Stimulated activated effector memory CD8-positive, alpha-beta T cell treated with anti-CD3 and anti-CD28 coated beads, Interleukin-12 subunit alpha, Interleukin-12 subunit beta, amount 100 ng/mL, for 72 hours (primary cell): ENCODE results near the gene DISP3.

Experiments
- ATAC-seq: fragments of 150-1000 bp; cut with Tn5 transposase; 2 replicates; pipeline ENCODE4 v1.10.0; 2021
- DNase-seq, 2 donors: peaks; one replicate each; pipeline ENCODE4 v3.0.0; 2021 to 2022; ENCODE audit warnings: low spot score in 2 of 2
- H3K27ac Mint-ChIP-seq: one replicate; pipeline ENCODE4 v1.8.0; 2022; ENCODE audit warnings: mild to moderate bottlenecking, mixed read lengths
- H3K36me3 Mint-ChIP-seq: one replicate; pipeline ENCODE4 v1.8.0; 2022; ENCODE audit warnings: mild to moderate bottlenecking, mixed read lengths
- H3K4me1 Mint-ChIP-seq: one replicate; pipeline ENCODE4 v1.8.0; 2022; ENCODE audit warnings: mixed read lengths
- H3K4me3 Mint-ChIP-seq: one replicate; pipeline ENCODE4 v1.8.0; 2022; ENCODE audit warnings: mild to moderate bottlenecking, mixed read lengths
- H3K9me3 Mint-ChIP-seq: one replicate; pipeline ENCODE4 v1.8.0; 2022; ENCODE audit warnings: mixed read lengths

Gene DISP3

DNA sequence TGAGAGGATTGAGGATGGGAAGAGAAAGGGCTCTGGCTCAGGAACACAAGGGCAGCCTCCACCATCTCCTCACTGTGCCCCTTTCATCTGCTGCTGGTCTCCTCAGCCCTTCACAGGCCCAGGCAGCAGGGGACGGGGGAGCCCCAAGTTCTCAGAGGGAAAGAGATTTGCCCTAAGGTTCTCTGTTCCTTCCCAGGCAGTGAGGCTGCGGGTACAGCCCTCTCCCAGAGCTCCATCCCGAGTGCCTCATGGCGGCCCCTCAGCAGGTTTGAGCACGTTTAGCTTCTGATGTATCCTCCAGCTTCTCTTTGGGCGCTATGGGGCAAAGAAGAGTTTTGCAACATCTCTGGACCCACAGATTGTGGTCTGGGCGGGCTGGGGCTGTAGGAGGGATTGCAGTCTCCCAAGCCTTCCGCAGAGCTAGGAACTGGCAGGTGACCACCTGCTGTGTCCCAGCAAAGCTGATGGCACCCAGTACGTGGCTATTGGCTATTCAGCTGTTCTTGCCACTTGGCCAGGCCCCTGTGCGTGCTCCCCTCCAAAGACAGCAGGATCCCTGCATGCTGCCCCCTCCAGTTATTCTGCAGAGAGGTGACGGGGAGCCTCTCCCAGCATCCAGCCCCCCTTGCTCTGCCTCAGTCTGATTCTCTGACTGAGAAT lies 10.1 kb downstream of the DISP3 start:
- no peak overlapping the region for H3K27ac Mint-ChIP-seq
- H3K4me1 Mint-ChIP-seq = no peaks in the 10 kb centered on the region
- no peaks in the 10 kb centered on the region for H3K9me3 Mint-ChIP-seq
- DNase-seq (no peak), ATAC-seq (no peak)
- no peak overlapping the region for H3K4me3 Mint-ChIP-seq
- no peaks in the 10 kb centered on the region for H3K36me3 Mint-ChIP-seq

DNA sequence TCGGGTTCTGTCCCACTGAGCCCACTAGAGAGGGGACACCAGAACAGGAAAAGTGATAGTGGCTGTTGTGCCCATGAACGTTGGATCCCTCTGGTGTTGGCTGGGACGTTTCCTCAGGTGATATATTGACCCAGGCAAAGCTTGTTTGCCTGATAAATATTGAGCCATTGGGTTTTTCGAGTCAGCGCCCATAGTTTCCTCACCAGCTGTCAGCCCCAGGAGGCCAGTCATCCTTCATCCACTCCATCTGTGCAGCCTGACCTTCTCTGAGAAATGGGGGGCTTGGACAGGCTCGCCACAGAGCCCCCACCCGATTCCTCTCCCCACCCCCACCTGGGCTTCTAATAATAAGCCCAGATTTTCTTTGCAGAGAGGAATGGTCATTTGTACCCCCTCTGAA lies 13.3 kb downstream of the DISP3 start:
- no peak for DNase-seq
- Mint-ChIP-seq H3K27ac (no peak overlapping the region), H3K9me3 (no peaks in the 10 kb centered on the region), H3K4me1 (no peaks in the 10 kb centered on the region), H3K36me3 (no peaks in the 10 kb centered on the region), H3K4me3 (no peak overlapping the region)
- ATAC-seq = no peak

DNA sequence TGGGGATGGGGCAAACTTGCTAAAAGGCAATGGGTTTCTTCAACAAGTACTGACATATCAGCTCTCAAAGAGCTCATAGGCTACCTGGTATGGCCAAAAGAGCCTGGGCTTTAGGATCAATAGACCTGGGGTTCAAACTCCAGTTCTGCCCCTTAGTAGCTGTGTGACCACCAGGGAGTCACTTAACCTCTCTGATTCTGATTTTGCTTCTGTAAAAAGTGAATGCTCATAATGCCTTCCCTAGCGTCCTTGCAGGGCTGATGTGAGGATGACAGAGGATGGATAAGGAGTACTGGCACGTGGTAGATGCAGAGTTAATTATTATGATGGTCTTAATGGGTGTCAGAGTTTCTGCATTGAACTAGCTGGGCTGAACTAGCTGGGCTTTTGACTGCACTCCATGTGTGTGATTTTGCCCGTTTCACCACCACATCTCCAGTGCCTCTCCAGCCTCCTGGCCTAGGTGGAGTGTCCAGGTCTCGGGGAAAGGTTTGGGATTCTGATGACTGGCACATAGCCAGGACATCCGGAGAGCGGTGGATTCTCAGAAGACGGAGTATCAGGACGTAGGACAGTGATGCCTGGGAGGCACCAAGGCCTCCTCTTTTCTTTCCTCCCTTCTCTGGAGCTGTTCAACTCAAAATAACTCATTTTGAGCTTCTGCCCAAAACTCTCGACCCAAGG lies 15.2 kb downstream of the DISP3 start:
- no peak overlapping the region for H3K27ac Mint-ChIP-seq
- DNase-seq (no peak), ATAC-seq (no peak)
- H3K9me3 Mint-ChIP-seq = no peaks in the 10 kb centered on the region
- no peaks in the 10 kb centered on the region for H3K36me3 Mint-ChIP-seq
- H3K4me3 Mint-ChIP-seq = no peak overlapping the region
- H3K4me1 Mint-ChIP-seq = no peaks in the 10 kb centered on the region

DNA sequence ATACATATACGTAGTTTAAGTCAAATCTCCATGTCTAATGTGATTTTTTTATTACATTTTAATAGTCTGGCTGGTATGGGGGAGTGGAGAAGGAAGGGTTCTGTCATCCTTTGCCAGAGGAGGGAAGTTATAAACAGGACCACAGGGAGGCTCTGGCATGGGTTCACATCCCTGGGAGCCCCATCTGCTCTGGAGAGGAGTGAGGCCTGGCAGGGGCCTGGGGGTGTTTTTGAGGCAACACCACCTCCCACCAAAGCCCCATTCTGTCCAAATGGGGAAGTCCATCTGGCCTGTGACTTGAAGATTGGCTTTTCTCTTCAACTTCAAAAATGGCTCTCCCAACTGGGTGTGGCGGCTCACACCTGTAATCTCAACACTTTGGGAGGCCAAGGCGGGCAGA lies 15.8 kb downstream of the DISP3 start:
- Mint-ChIP-seq H3K27ac (no peak overlapping the region), H3K36me3 (no peaks in the 10 kb centered on the region), H3K4me3 (no peak overlapping the region), H3K4me1 (no peaks in the 10 kb centered on the region), H3K9me3 (no peaks in the 10 kb centered on the region)
- no peak for DNase-seq
- ATAC-seq = no peak

DNA sequence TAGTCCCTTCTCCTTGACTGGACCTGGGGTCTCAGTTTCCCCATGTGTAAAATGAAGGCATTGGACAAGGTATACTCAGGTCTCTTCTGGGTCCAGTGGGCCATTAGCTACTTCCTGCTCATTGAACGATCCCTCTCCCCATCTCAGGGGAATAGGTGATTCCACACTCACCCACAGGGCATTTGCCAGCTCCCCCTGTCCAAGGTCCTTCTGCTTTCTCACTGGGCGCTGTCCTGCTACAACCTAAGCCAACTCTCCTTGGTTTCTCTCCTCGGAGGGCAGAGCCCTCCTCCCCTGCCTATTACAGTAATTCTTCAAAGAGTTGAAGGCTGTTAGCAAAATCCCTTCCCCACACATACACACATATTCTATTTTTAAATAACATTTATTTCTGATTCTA lies 16.6 kb downstream of the DISP3 start:
- Mint-ChIP-seq H3K4me3 (no peak overlapping the region), H3K27ac (no peak overlapping the region), H3K36me3 (no peaks in the 10 kb centered on the region), H3K4me1 (no peaks in the 10 kb centered on the region), H3K9me3 (no peaks in the 10 kb centered on the region)
- ATAC-seq (no peak), DNase-seq (no peak)

DNA sequence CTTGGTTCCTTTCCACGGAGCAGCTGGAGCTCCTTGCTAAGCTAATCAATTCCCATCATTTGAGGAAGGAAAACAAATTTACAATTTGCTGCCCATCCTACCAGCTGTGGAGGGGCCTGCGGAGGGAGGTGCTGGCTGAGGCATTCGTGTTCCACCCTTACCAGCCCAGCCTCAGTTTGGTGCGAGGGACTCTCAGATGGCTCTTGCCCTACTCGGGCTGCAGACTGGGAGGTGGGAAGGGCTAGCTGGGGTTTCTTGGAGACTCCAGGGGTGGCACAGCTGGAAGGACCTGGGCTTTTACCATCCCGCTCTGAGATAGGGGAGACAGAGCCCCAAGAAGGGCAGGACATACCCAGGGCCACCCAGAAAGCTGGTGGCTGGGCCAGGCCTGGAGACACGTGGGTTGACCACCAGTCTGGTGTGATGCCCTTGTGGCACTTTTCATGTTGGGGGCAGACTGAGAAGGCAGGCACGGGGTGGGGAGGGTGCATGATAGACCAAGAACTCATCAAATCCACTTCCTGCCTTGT lies 17.7 kb downstream of the DISP3 start:
- Mint-ChIP-seq H3K4me3 (no peak overlapping the region), H3K4me1 (no peaks in the 10 kb centered on the region), H3K9me3 (no peaks in the 10 kb centered on the region), H3K36me3 (no peaks in the 10 kb centered on the region), H3K27ac (no peak overlapping the region)
- DNase-seq (no peak), ATAC-seq (no peak)

DNA sequence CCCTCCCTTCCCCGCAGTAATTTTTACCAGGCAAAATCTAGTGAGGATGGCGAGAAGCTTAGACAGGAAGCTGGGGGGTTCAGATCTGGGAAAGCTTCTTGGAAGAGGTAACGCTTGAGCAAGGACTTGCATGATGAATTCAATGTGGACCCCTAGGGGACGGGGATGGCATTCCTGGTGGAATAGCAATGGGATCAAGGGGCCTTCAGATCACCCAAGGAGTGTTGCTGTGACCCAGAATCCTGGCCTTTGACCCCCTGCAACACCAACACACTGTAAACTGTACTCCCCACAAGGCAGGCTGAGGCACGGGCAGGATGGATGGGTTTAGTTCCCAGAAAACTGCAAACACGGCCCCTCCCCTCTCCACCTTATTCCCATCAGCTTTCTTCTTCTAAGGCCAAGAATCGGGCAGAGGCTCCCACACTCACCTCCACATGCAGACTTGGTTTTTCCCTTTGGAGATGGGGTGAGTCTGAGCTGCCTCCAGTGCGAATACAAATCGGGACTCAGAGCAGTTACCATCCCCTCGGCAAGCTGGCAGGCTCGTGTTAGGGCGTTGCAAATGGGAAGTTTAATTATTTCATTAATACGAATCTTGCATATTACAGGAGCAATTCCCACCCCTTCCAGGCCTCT lies 20.1 kb downstream of the DISP3 start:
- Mint-ChIP-seq H3K36me3 (no peaks in the 10 kb centered on the region), H3K4me1 (no peaks in the 10 kb centered on the region), H3K9me3 (peaks cover 3% of the 10 kb centered on the region), H3K4me3 (no peak overlapping the region), H3K27ac (no peak overlapping the region)
- no peak for ATAC-seq
- no peak for DNase-seq

DNA sequence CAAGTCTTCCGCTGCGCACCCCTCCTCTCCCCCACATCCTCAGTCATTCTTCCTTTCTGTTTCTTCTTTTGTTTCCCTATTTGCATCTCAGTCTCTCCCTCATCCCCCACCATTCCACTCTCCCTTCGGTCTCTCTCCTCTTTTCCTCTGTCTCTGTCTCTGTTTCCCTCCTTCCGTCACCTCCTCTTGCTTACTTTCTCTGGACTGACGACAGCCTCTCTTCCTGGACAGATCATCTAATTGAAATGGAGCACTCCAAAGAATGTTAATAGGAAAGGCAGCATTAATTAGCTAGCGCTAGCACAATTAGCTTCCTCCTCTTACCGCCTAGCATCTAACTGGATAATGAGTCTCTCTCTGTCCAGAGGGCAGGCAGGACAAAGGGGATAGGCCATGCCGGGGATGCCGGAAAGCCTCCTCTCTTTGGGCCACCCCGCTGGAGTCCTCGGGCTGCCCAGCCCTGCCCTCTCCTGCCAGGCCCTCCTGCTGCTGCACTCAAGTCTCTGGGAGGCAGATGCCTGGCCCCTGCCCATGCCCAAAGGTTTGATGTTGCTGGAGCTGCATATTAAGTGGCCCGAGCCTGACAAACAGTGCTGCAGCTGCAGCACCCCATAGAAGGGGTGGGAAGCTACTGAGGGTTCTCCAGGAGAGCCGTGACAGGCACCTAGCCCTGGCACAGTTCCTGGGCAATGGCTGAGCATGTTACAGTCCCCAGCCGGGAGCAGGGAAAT lies 20.8 kb downstream of the DISP3 start:
- Mint-ChIP-seq H3K4me1 (no peaks in the 10 kb centered on the region), H3K4me3 (no peak overlapping the region), H3K36me3 (no peaks in the 10 kb centered on the region), H3K9me3 (peaks cover 6% of the 10 kb centered on the region), H3K27ac (no peak overlapping the region)
- DNase-seq (no peak), ATAC-seq (no peak)

DNA sequence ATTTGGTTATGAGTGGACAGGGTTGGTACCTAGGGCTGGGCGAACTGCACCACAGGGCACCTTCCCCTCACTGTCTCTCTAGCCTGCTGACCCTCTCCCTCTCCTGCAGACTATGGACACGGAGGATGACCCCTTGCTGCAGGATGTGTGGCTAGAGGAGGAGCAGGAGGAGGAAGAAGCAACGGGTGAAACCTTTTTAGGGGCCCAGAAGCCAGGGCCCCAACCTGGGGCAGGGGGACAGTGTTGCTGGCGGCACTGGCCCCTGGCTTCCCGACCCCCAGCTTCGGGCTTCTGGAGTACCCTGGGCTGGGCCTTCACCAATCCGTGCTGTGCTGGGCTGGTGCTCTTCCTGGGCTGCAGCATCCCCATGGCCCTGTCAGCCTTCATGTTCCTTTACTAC lies 21.9 kb downstream of the DISP3 start:
- Mint-ChIP-seq H3K4me3 (peak overlapping the region; percentile 53), H3K4me1 (no peaks in the 10 kb centered on the region), H3K9me3 (peaks cover 8% of the 10 kb centered on the region), H3K27ac (no peak overlapping the region), H3K36me3 (peaks cover under 1% of the 10 kb centered on the region)
- no peak for DNase-seq
- no peak for ATAC-seq

DNA sequence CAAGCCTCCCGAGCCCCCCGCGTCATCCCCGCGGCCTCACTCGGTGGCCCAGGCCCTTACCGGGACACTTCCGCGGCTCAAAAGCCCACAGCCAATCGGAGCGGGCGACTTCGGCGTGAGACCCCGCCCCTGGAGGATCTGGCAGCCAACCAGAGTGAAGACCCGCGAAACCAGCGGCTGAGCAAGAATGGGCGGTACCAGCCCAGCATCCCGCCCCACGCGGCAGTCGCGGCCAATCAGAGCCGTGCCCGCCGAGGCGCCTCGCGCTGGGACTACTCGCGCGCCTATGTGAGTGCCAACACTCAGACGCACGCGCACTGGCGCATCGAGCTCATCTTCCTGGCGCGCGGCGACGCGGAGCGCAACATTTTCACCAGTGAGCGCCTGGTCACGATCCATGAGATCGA lies 22.5 kb downstream of the DISP3 start:
- Mint-ChIP-seq H3K4me3 (peak overlapping the region; percentile 53), H3K4me1 (no peaks in the 10 kb centered on the region), H3K9me3 (peaks cover 14% of the 10 kb centered on the region), H3K27ac (no peak overlapping the region), H3K36me3 (peaks cover 6% of the 10 kb centered on the region)
- DNase-seq (peak in 1 of 2 donors; percentile 55), ATAC-seq (peak; percentile 68)

DNA sequence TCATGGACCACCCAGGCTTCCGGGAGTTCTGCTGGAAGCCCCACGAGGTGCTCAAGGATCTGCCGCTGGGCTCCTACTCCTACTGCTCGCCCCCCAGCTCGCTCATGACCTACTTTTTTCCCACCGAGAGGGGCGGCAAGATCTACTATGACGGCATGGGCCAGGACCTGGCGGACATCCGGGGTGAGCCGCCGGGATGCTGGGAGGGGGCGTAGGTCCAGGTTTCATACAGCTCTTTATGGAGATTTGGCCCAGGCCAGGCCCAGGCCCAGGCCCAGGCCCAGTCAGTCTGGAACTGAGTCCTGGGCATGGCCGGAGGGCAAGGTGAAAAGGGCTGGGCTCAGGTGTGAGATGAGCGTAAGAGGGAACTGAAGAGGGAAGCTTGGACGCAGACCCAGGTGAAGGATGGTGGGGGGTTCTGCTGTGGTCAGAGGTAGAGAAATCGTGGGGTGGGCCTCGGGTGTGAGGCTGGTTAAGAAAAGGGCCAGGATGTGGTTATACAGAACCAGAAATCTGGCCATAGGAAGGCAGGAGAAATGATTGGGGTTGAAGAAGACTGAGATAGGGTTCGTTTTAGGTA lies 23.0 kb downstream of the DISP3 start:
- Mint-ChIP-seq H3K27ac (no peak overlapping the region), H3K9me3 (peaks cover 14% of the 10 kb centered on the region), H3K4me3 (peak overlapping the region; percentile 53), H3K4me1 (no peaks in the 10 kb centered on the region), H3K36me3 (peaks cover 8% of the 10 kb centered on the region)
- ATAC-seq (no peak), DNase-seq (no peak)

DNA sequence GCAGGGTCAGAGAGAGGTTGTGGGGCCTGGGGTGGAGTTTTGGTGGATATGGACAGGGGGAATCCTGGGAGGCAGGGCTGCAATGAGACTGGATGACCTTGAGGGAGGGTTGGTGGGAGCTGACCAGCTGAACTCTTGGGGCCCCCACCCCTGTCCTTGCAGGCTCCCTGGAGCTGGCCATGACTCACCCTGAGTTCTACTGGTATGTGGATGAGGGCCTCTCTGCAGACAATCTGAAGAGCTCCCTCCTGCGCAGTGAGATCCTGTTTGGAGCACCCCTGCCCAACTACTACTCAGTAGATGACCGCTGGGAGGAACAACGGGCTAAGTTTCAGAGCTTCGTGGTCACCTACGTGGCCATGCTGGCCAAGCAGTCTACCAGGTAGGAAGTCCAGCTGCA lies 23.6 kb downstream of the DISP3 start:
- ATAC-seq (no peak), DNase-seq (no peak)
- Mint-ChIP-seq H3K36me3 (peaks cover 8% of the 10 kb centered on the region), H3K4me3 (peak overlapping the region; percentile 53), H3K4me1 (no peaks in the 10 kb centered on the region), H3K27ac (no peak overlapping the region), H3K9me3 (peaks cover 16% of the 10 kb centered on the region)

DNA sequence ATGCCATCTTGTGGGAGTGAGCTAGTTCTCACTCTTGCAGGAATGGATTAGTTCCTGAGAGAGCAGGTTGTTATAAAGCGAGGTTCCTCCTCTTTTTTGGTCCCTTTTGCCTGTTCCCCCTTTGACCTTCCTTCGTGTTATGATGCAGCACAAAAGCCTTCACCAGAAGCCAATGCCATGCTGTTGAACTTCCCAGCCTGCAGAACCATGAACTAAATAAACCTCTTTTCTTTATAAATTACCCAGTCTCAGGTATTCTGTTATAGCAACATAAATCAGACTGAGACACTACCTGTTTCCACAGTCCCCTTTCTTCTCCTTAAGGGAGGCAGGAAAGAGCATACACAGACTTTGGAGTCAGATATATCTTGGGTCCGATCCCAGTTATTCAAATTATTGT lies 25.6 kb downstream of the DISP3 start:
- peaks cover 18% of the 10 kb centered on the region for H3K9me3 Mint-ChIP-seq
- no peaks in the 10 kb centered on the region for H3K4me1 Mint-ChIP-seq
- peaks cover 8% of the 10 kb centered on the region for H3K36me3 Mint-ChIP-seq
- DNase-seq (no peak), ATAC-seq (no peak)
- no peak overlapping the region for H3K27ac Mint-ChIP-seq
- no peak overlapping the region for H3K4me3 Mint-ChIP-seq

DNA sequence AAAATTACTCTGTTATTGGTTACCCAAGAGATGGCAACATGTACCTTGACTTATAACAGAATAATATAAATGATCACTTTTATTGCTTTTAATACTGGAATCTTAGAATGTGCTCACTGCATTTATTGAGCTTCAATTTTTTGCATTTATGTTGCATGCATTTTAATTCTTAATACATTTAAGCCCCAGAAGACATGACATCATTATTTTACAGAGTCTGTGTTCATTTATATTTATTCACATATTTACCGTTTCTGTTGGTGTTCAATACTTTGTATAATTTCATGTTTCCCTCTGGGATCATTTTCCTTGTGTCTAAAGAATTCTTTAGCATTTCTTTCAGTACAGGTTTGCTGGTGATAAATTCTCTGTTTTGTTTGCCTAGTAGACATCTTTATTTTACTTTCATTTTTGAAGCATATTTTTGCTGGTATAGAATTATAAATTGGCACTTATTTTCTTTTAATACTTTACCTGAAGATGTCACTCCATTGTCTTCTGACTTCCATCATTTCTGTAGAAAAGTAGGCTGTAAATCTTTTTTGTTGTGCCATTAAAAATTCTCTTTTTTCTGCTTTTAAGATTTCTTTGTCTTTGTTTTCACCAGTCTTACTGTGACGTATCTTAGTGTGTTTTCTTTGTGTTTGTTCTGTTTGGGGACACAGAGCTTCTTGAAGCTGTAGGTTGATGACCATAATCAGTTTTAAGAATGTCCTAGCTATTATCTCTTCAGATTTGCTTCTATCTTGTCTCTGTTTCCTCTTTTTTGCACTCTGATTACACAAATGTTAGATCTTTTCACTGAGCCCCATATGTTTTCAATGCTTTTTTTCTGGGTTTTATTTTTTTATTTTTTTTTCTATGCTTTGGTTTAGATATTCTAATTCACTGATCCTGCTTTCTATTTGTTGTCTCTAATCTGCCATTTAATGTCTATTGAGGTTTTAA lies 26.9 kb downstream of the DISP3 start:
- DNase-seq = no peak
- H3K4me1 Mint-ChIP-seq = no peaks in the 10 kb centered on the region
- peaks cover 8% of the 10 kb centered on the region for H3K36me3 Mint-ChIP-seq
- H3K9me3 Mint-ChIP-seq = peaks cover 18% of the 10 kb centered on the region
- no peak overlapping the region for H3K4me3 Mint-ChIP-seq
- no peak for ATAC-seq
- H3K27ac Mint-ChIP-seq = no peak overlapping the region
